ENCODE data around the gene APOH. TPM values are rescaled to one million over a fixed set of nuclear protein-coding genes. Genes with fewer than 3 reads are reported as not detected.
A peak's percentile ranks its signal among the peaks of the same experiment; 100 is the strongest.

Gene APOH
- total RNA-seq, 1 donor from 2014 or later = not detected

DNA sequence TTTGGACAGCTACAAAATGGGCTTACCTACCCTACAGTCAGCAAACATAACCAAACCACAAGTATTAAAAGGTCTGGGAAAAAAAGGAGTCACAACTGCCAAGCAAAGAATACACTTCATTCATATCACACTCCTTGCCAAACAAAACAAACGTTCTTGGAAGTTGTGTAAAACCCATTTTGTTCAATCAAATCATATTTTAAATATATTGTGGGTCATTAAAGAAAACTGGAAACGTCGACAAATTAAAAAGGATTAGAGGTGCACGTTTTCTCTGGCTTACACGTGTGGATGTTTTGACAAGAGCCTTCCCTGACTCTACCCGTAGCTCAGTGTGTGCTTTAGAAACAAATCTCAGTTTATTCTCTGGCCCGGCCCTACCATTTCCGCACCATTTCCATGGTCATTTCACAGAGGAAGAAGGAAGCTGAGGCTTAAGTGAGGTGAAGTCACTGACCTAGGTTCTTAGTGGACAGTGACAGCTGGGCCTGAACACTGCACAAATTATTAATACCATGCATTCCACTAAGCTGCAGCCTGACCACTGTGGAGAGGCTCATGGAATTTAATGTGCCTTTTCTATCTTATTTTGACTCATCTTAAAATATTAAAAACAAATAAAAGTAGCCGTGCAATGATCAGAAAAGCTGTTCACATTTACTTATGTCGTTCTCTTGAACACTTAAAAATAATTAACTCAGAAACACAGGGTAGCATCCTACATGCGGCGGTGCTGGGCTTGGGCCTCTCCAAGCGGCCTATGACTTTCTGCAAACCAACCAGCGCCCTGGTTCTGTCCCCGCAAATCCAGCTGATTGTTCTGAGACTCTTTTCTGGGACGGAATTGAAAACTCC lies 38.2 kb downstream of the APOH start:
- no peak for DNase-seq
- H3K4me3 ChIP-seq = peak overlapping the region; percentile 96
- intact Hi-C loops (cut with micrococcal nuclease) = no loop called here

GRCh38 chr17:66187718-66188117 lies 41.5 kb downstream of the APOH start:
- no peak for TF ChIP-seq CTCF (IDR thresholded peaks at IDR 0.05; ENCODE audit: borderline replicate concordance)
- peaks cover 3% of the 10 kb centered on the region for H3K36me3 ChIP-seq
- no peak overlapping the region for H3K4me3 ChIP-seq
- H3K4me1 ChIP-seq = peaks cover 36% of the 10 kb centered on the region
- no peak overlapping the region for H3K27ac ChIP-seq (replicated peaks)
- DNase-seq = no peak
- H3K9me3 ChIP-seq (replicated peaks) = no peaks in the 10 kb centered on the region
- intact Hi-C loops (cut with micrococcal nuclease) = no loop called here
- no peaks in the 10 kb centered on the region for H3K27me3 ChIP-seq (ENCODE audit: low read depth)

More for the DNA sequence above, 38.2 kb downstream of the APOH start:
- Histone ChIP-seq H3K9me3 (replicated peaks) (no peaks in the 10 kb centered on the region), H3K36me3 (no peaks in the 10 kb centered on the region), H3K27ac (replicated peaks) (peak overlapping the region; percentile 87), H3K4me1 (peaks cover 36% of the 10 kb centered on the region), H3K27me3 (ENCODE audit: low read depth) (no peaks in the 10 kb centered on the region)
- TF ChIP-seq CTCF (IDR thresholded peaks at IDR 0.05; ENCODE audit: borderline replicate concordance) = no peak

DNA sequence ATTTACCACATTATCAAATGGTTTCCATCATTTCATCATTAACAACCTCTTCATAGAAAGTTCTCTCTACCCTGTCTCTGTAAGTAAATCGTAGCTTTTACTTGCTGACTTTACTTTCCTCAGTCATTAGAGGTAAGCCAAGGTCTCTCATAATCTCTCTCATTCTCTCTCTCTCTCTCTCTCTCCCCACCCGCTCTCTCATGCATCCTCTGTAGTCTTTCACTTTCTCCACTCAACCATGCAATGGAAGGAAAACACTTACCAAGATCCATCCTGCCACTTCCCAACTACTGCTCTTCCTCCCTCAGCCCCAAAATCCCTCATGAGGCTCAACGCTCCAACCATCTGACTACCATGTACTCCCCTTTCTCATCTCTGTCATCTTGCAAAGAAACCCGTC lies 43.4 kb downstream of the APOH start:
- Histone ChIP-seq H3K4me1 (peaks cover 18% of the 10 kb centered on the region), H3K9me3 (replicated peaks) (no peaks in the 10 kb centered on the region), H3K27ac (replicated peaks) (no peak overlapping the region), H3K27me3 (ENCODE audit: low read depth) (no peaks in the 10 kb centered on the region), H3K4me3 (no peak overlapping the region), H3K36me3 (peaks cover 20% of the 10 kb centered on the region)
- no peak for DNase-seq
- intact Hi-C loops (cut with micrococcal nuclease) = no loop called here
- TF ChIP-seq CTCF (IDR thresholded peaks at IDR 0.05; ENCODE audit: borderline replicate concordance) = no peak

DNA sequence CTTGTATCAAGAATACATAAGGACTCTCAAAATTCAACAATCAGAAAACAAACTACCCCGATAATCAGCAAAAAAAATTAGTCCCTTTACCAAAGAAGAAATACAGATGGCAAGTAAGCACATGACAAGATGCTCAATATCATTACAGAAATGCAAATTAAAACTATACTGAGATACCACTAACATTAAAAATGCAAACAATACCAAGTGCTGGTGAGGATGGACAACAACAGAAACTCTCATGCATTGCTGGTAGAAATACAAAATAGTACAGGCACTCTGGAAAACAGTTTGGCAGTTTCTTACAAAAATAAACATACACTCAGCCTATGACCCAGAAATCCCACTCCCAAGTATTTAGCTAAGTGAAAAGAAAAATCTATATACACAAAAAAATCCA lies 44.8 kb downstream of the APOH start:
- intact Hi-C loops (cut with micrococcal nuclease) = no loop called here
- no peak for TF ChIP-seq CTCF (IDR thresholded peaks at IDR 0.05; ENCODE audit: borderline replicate concordance)

GRCh38 chr17:66183529-66183928 lies 45.7 kb downstream of the APOH start:
- intact Hi-C loops (cut with micrococcal nuclease) = no loop called here

More for the DNA sequence above, 44.8 kb downstream of the APOH start:
- DNase-seq = no peak
- Histone ChIP-seq H3K9me3 (replicated peaks) (no peaks in the 10 kb centered on the region), H3K27ac (replicated peaks) (no peak overlapping the region), H3K4me1 (peaks cover 3% of the 10 kb centered on the region), H3K27me3 (ENCODE audit: low read depth) (no peaks in the 10 kb centered on the region), H3K4me3 (no peak overlapping the region), H3K36me3 (peaks cover 23% of the 10 kb centered on the region)

More at GRCh38 chr17:66183529-66183928, 45.7 kb downstream of the APOH start:
- Histone ChIP-seq H3K4me3 (no peak overlapping the region), H3K27me3 (ENCODE audit: low read depth) (no peaks in the 10 kb centered on the region), H3K4me1 (no peaks in the 10 kb centered on the region), H3K36me3 (peaks cover 23% of the 10 kb centered on the region), H3K27ac (replicated peaks) (no peak overlapping the region), H3K9me3 (replicated peaks) (no peaks in the 10 kb centered on the region)
- no peak for DNase-seq
- TF ChIP-seq CTCF (IDR thresholded peaks at IDR 0.05; ENCODE audit: borderline replicate concordance) = no peak

Measured in left ventricle myocardium inferior (tissue), 1 donor.